Upper lobe of right lung (tissue), 1 donor: ENCODE measurements around the gene USF3. TPM values are rescaled to one million over a fixed set of nuclear protein-coding genes. Genes with fewer than 3 reads are reported as not detected.
A peak's percentile ranks its signal among the peaks of the same experiment; 100 is the strongest.

Experiments
- ATAC-seq: fragments of 200-7000 bp; cut with Tn5 transposase; one replicate; pipeline ENCODE4 v1.9.1; 2020; ENCODE audit warnings: mild to moderate bottlenecking, moderate library complexity
- DNase-seq: peaks from one replicate; pipeline ENCODE4 v3.0.0-alpha.2; 2020
- H3K27ac ChIP-seq: fragments of 200-600 bp; one replicate; pipeline ENCODE4 v1.8.0; 2022
- H3K27me3 ChIP-seq: fragments of 200-600 bp; one replicate; pipeline ENCODE4 v1.8.0; 2022; ENCODE audit warnings: mild to moderate bottlenecking
- H3K36me3 ChIP-seq: fragments of 200-600 bp; one replicate; pipeline ENCODE4 v1.8.0; 2022
- H3K4me1 ChIP-seq: fragments of 200-600 bp; one replicate; pipeline ENCODE4 v1.8.0; 2022
- H3K4me3 ChIP-seq: fragments of 200-600 bp; one replicate; pipeline ENCODE4 v1.8.0; 2022; ENCODE audit warnings: mild to moderate bottlenecking
- H3K9me3 ChIP-seq: fragments of 200-600 bp; one replicate; pipeline ENCODE4 v1.8.0; 2022
- intact Hi-C: fragments of 100-400 bp; cut with DNase I; formaldehyde crosslinking; loops from one replicate; pipeline ENCODE4 v1.11.0; 2022
- total RNA-seq: library from RNA; stranded (reverse); fragmentation: NEBNext Ultra II Directional; extraction: Animal tissue kit (Norgen Biotek cat#: 25700); gene quantifications from one replicate; pipeline ENCODE4 v1.2.1, GENCODE V29; 2021
- TF ChIP-seq, protein P1 (sequence below): fragments of 200-600 bp; IDR thresholded peaks from one replicate; pipeline ENCODE4 v1.8.0; 2022; ENCODE audit warnings: antibody characterized with exemption
- donor health status: DM: no; HTN: yes; CAD: no; lungs with severe emphysema.

Gene USF3
- total RNA-seq, 1 donor from 2014 or later: 22.2 TPM

GRCh38 chr3:113712129-113712528 is 15.7 kb upstream of the USF3 start:
- TF ChIP-seq, protein P1, sequence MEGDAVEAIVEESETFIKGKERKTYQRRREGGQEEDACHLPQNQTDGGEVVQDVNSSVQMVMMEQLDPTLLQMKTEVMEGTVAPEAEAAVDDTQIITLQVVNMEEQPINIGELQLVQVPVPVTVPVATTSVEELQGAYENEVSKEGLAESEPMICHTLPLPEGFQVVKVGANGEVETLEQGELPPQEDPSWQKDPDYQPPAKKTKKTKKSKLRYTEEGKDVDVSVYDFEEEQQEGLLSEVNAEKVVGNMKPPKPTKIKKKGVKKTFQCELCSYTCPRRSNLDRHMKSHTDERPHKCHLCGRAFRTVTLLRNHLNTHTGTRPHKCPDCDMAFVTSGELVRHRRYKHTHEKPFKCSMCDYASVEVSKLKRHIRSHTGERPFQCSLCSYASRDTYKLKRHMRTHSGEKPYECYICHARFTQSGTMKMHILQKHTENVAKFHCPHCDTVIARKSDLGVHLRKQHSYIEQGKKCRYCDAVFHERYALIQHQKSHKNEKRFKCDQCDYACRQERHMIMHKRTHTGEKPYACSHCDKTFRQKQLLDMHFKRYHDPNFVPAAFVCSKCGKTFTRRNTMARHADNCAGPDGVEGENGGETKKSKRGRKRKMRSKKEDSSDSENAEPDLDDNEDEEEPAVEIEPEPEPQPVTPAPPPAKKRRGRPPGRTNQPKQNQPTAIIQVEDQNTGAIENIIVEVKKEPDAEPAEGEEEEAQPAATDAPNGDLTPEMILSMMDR: no peak
- ATAC-seq (no peak), DNase-seq (no peak)
- Histone ChIP-seq H3K27ac (no peak overlapping the region), H3K27me3 (no peaks in the 10 kb centered on the region), H3K9me3 (no peaks in the 10 kb centered on the region), H3K36me3 (no peaks in the 10 kb centered on the region), H3K4me3 (no peak overlapping the region), H3K4me1 (no peaks in the 10 kb centered on the region)
- intact Hi-C loops: no loop called here

- Histone ChIP-seq H3K9me3 (no peaks in the 10 kb centered on the region), H3K27me3 (no peaks in the 10 kb centered on the region), H3K4me1 (no peaks in the 10 kb centered on the region), H3K36me3 (no peaks in the 10 kb centered on the region), H3K4me3 (no peak overlapping the region), H3K27ac (no peak overlapping the region)
- no peak for ATAC-seq
- TF ChIP-seq, protein P1: no peak
- intact Hi-C loops: no loop called here
- DNase-seq: no peak
Observed at GRCh38 chr3:113707835-113708234, 11.4 kb upstream of the USF3 start.

- Histone ChIP-seq H3K4me1 (peaks cover 29% of the 10 kb centered on the region), H3K4me3 (peak overlapping the region; percentile 39), H3K27ac (no peak overlapping the region), H3K36me3 (no peaks in the 10 kb centered on the region), H3K27me3 (no peaks in the 10 kb centered on the region), H3K9me3 (no peaks in the 10 kb centered on the region)
- TF ChIP-seq, protein P1: no peak
- ATAC-seq (no peak), DNase-seq (no peak)
- intact Hi-C loops: no loop called here
Observed at GRCh38 chr3:113698956-113699355, 2.5 kb upstream of the USF3 start.

- no peak for ATAC-seq
- Histone ChIP-seq H3K27me3 (no peaks in the 10 kb centered on the region), H3K36me3 (no peaks in the 10 kb centered on the region), H3K4me3 (no peak overlapping the region), H3K9me3 (no peaks in the 10 kb centered on the region), H3K4me1 (peaks cover 29% of the 10 kb centered on the region), H3K27ac (no peak overlapping the region)
- intact Hi-C loops: no loop called here
- TF ChIP-seq, protein P1: no peak
- no peak for DNase-seq
Observed at GRCh38 chr3:113698213-113698742, 1.8 kb upstream of the USF3 start.

GRCh38 chr3:113697500-113698090 is 1.2 kb upstream of the USF3 start:
- TF ChIP-seq, protein P1: no peak
- Histone ChIP-seq H3K4me3 (peak overlapping the region; percentile 65), H3K36me3 (no peaks in the 10 kb centered on the region), H3K9me3 (no peaks in the 10 kb centered on the region), H3K4me1 (peaks cover 29% of the 10 kb centered on the region), H3K27me3 (no peaks in the 10 kb centered on the region), H3K27ac (peak overlapping the region; percentile 98)
- intact Hi-C loops: no loop called here
- DNase-seq (no peak), ATAC-seq (no peak)
